ENCODE data around the gene B3GALNT1. TPM values are rescaled to one million over a fixed set of nuclear protein-coding genes. Genes with fewer than 3 reads are reported as not detected.

The B3GALNT1 gene
- total RNA-seq, 4 donors from 2014 or later = 22.3 to 42.2 (median 30.2) TPM

- no peak for DNase-seq
- H3K9me3 ChIP-seq = no peaks in the 10 kb centered on the region
- no peaks in the 10 kb centered on the region for H3K36me3 ChIP-seq
- TF ChIP-seq POLR2A (IDR thresholded peaks at IDR 0.05) (no peak), CTCF (IDR thresholded peaks at IDR 0.05) (no peak)
- no peak overlapping the region for H3K27ac ChIP-seq
- 89 to 95% methylated on average over 3 of the region's 3 CpGs for WGBS, 2 donors
- no peak overlapping the region for H3K4me3 ChIP-seq (replicated peaks in 1 of 3)
- intact Hi-C loops (cut with DNase I) = no loop called here
- no peaks in the 10 kb centered on the region for H3K4me1 ChIP-seq
- H3K27me3 ChIP-seq = no peaks in the 10 kb centered on the region
Observed at GRCh38 chr3:161050935-161051334, 54.2 kb downstream of the B3GALNT1 start.

GRCh38 chr3:161049683-161050248 lies 55.4 kb downstream of the B3GALNT1 start:
- no peak for TF ChIP-seq POLR2A (IDR thresholded peaks at IDR 0.05)
- TF ChIP-seq CTCF (IDR thresholded peaks at IDR 0.05) = no peak
- Histone ChIP-seq H3K27ac (no peak overlapping the region), H3K4me3 (replicated peaks in 1 of 3) (no peak overlapping the region), H3K36me3 (no peaks in the 10 kb centered on the region), H3K27me3 (no peaks in the 10 kb centered on the region), H3K4me1 (no peaks in the 10 kb centered on the region), H3K9me3 (no peaks in the 10 kb centered on the region)
- no peak for DNase-seq
- 88% methylated on average over 4 of the region's 4 CpGs for WGBS, 2 donors
- intact Hi-C loops (cut with DNase I) = no loop called here

GRCh38 chr3:161043336-161044035 lies 61.7 kb downstream of the B3GALNT1 start:
- no peaks in the 10 kb centered on the region for H3K36me3 ChIP-seq
- H3K4me1 ChIP-seq = no peaks in the 10 kb centered on the region
- H3K27me3 ChIP-seq = no peaks in the 10 kb centered on the region
- TF ChIP-seq POLR2A (IDR thresholded peaks at IDR 0.05) = no peak
- TF ChIP-seq CTCF (IDR thresholded peaks at IDR 0.05) = no peak
- intact Hi-C loops (cut with DNase I) = no loop called here
- H3K4me3 ChIP-seq (replicated peaks in 1 of 3) = no peak overlapping the region
- no peak overlapping the region for H3K27ac ChIP-seq
- no peak for DNase-seq
- WGBS, 2 donors = 84 to 89% methylated on average over 5 of the region's 5 CpGs
- no peaks in the 10 kb centered on the region for H3K9me3 ChIP-seq

GRCh38 chr3:161042023-161042501 lies 63.1 kb downstream of the B3GALNT1 start:
- H3K9me3 ChIP-seq = no peaks in the 10 kb centered on the region
- no peak overlapping the region for H3K4me3 ChIP-seq (replicated peaks in 1 of 3)
- intact Hi-C loops (cut with DNase I) = no loop called here
- no peaks in the 10 kb centered on the region for H3K4me1 ChIP-seq
- no peaks in the 10 kb centered on the region for H3K27me3 ChIP-seq
- WGBS, 2 donors = 62 to 67% methylated on average over 2 of the region's 2 CpGs
- H3K36me3 ChIP-seq = no peaks in the 10 kb centered on the region
- no peak overlapping the region for H3K27ac ChIP-seq
- TF ChIP-seq CTCF (IDR thresholded peaks at IDR 0.05) = no peak
- TF ChIP-seq POLR2A (IDR thresholded peaks at IDR 0.05) = no peak
- no peak for DNase-seq

- Histone ChIP-seq H3K4me3 (replicated peaks in 1 of 3) (no peak overlapping the region), H3K4me1 (no peaks in the 10 kb centered on the region), H3K27me3 (no peaks in the 10 kb centered on the region), H3K27ac (no peak overlapping the region), H3K36me3 (no peaks in the 10 kb centered on the region), H3K9me3 (no peaks in the 10 kb centered on the region)
- DNase-seq = no peak
- 82 to 83% methylated on average over 3 of the region's 3 CpGs for WGBS, 2 donors
- intact Hi-C loops (cut with DNase I) = no loop called here
- TF ChIP-seq CTCF (IDR thresholded peaks at IDR 0.05) = no peak
- no peak for TF ChIP-seq POLR2A (IDR thresholded peaks at IDR 0.05)
Observed at GRCh38 chr3:161038725-161039124, 66.4 kb downstream of the B3GALNT1 start.

All from thyroid gland (tissue), 4 donors.